Small intestine (tissue), 7 donors: ENCODE results near the gene SDE2. TPM values are rescaled to one million over a fixed set of nuclear protein-coding genes. Genes with fewer than 3 reads are reported as not detected.

ENCODE experiments used
- DNase-seq, 2 donors: peaks; one replicate each; pipeline versions ENCODE4 v3.0.0 to v3.0.0-alpha.2; 2013
- FAIRE-seq: peaks from 2 replicates; lab custom pipeline; 2012; peaks lifted over from hg19 to GRCh38; lab: Jason Lieb, UNC
- H3K27ac ChIP-seq, 3 donors: one replicate each; pipeline ENCODE4 v1.5.1; 2013; ENCODE audit warnings: low read length in 2 of 3, mild to moderate bottlenecking in 2 of 3, control low read depth in 1 of 3, inconsistent platforms in 1 of 3, low read depth in 1 of 3, moderate library complexity in 1 of 3
- H3K27me3 ChIP-seq, 3 donors: one replicate each; pipeline ENCODE4 v1.6.1; 2013; ENCODE audit warnings: low read length in 3 of 3, inconsistent platforms in 1 of 3; ENCODE audit not compliant: control insufficient read depth in 3 of 3, insufficient read depth in 3 of 3
- H3K36me3 ChIP-seq, 3 donors: one replicate each; pipeline ENCODE4 v1.6.1; 2013; ENCODE audit warnings: low read length in 3 of 3, inconsistent platforms in 1 of 3, low read depth in 1 of 3, mild to moderate bottlenecking in 1 of 3, moderate library complexity in 1 of 3; ENCODE audit not compliant: control insufficient read depth in 3 of 3, insufficient read depth in 2 of 3
- H3K4me1 ChIP-seq, 3 donors: one replicate each; pipeline ENCODE4 v1.6.1; 2013; ENCODE audit warnings: low read length in 2 of 3, inconsistent platforms in 1 of 3, low read depth in 1 of 3, mild to moderate bottlenecking in 1 of 3, moderate library complexity in 1 of 3; ENCODE audit not compliant: control insufficient read depth in 3 of 3, insufficient read depth in 2 of 3
- H3K4me3 ChIP-seq, 3 donors: one replicate each; pipeline ENCODE4 v1.5.1; 2013; ENCODE audit warnings: low read length in 3 of 3, control low read depth in 1 of 3, inconsistent platforms in 1 of 3, low read depth in 1 of 3, mild to moderate bottlenecking in 1 of 3, moderate library complexity in 1 of 3
- H3K9me3 ChIP-seq, 2 donors: one replicate each; pipeline ENCODE4 v1.6.1; 2013; ENCODE audit warnings: low read depth in 1 of 2, low read length in 1 of 2; ENCODE audit not compliant: control insufficient read depth in 2 of 2, insufficient read depth in 1 of 2
- WGBS, 3 donors: extraction: QIAGEN DNeasy Blood & Tissue Kit; methylation state at CpG; one replicate each; pipeline ENCODE4 v1.1.7; 2013; 5-methylcytosine and 5-hydroxymethylcytosine counted together
- polyA plus RNA-seq, 4 donors: library from polyadenylated mRNA; stranded (reverse) in 3 of 4; unstranded in 1 of 4; fragments of 200-250 nt in 3 of 4; fragments of 120-200 nt in 1 of 4; gene quantifications; one replicate each; pipeline versions ENCODE4 v1.2.1 to v1.2.3, GENCODE V29; 2013
- donor health status: healthy with polysubstance abuse.
- donor health status: control.
- donor health status: control.
- donor health status: Bipolar disorder and iron deficiency.
- donor health status: healthy.

The SDE2 gene
- polyA plus RNA-seq, 4 donors: 7.8 to 16.8 (median 9.7) TPM

- Histone ChIP-seq H3K27me3 (peaks cover 0 to 2% (median 0%) of the 10 kb centered on the region in 3 donors), H3K4me3 (no peak overlapping the region), H3K4me1 (no peaks in the 10 kb centered on the region), H3K27ac (no peak overlapping the region), H3K36me3 (no peaks in the 10 kb centered on the region), H3K9me3 (no peaks in the 10 kb centered on the region)
- WGBS, 3 donors: 88 to 93% (median 91%) methylated on average over 5 of the region's 5 CpGs
- FAIRE-seq (no peak), DNase-seq (no peak)
Measured at GRCh38 chr1:225934711-225935110, 64.4 kb downstream of the SDE2 start.

GRCh38 chr1:225933072-225933471 is 66.1 kb downstream of the SDE2 start:
- H3K36me3 ChIP-seq: no peaks in the 10 kb centered on the region
- no peaks in the 10 kb centered on the region for H3K27me3 ChIP-seq
- H3K9me3 ChIP-seq: no peaks in the 10 kb centered on the region
- DNase-seq: no peak
- no peak overlapping the region for H3K4me3 ChIP-seq
- no peaks in the 10 kb centered on the region for H3K4me1 ChIP-seq
- FAIRE-seq: no peak
- no peak overlapping the region for H3K27ac ChIP-seq
- WGBS, 3 donors: 85 to 92% (median 91%) methylated on average over 2 of the region's 2 CpGs

Other genes with a start within 250 kb of the SDE2 start
- 100 to 1,000 TPM; 219 to 331 (median 289) TPM for gene SRP9, start 221.5 kb downstream of the SDE2 start, polyA plus RNA-seq
- gene EPHX1, start 189.2 kb downstream of the SDE2 start, polyA plus RNA-seq: 10 to 100 TPM in 2 of 4 donors, 1 to 10 TPM in 2; 7.6 to 39.1 (median 16.7) TPM
- gene TMEM63A, start 117.0 kb downstream of the SDE2 start, polyA plus RNA-seq: 10 to 100 TPM in 3 of 4 donors, 1 to 10 TPM in 1; 5.1 to 99.2 (median 35.0) TPM
- gene LEFTY1, start 110.2 kb downstream of the SDE2 start, polyA plus RNA-seq: under 1 TPM in 2 of 4 donors, not detected in 2; 0.19 to 0.58 TPM
- gene PYCR2, start 75.1 kb downstream of the SDE2 start, polyA plus RNA-seq: 10 to 100 TPM; 31.9 to 68.0 (median 36.7) TPM
- gene LEFTY2, start 58.1 kb downstream of the SDE2 start, polyA plus RNA-seq: under 1 TPM in 2 of 4 donors, not detected in 2; 0.01 to 0.07 TPM
- 1,000 to 10,000 TPM in 2 of 4 donors, 100 to 1,000 TPM in 2; 697 to 1,257 (median 934) TPM for gene H3-3A, start 63.4 kb upstream of the SDE2 start, polyA plus RNA-seq
- gene ACBD3, start 187.4 kb upstream of the SDE2 start, polyA plus RNA-seq: 10 to 100 TPM; 16.1 to 42.4 (median 23.4) TPM
- 1 to 10 TPM in 1 of 4 donors, under 1 TPM in 2, not detected in 1; 0.06 to 1.1 (median 0.15) TPM for gene MIXL1, start 224.3 kb upstream of the SDE2 start, polyA plus RNA-seq